ENCODE results near the gene SORL1.
A peak's percentile ranks its signal among the peaks of the same experiment; 100 is the strongest.

Gene SORL1

DNA sequence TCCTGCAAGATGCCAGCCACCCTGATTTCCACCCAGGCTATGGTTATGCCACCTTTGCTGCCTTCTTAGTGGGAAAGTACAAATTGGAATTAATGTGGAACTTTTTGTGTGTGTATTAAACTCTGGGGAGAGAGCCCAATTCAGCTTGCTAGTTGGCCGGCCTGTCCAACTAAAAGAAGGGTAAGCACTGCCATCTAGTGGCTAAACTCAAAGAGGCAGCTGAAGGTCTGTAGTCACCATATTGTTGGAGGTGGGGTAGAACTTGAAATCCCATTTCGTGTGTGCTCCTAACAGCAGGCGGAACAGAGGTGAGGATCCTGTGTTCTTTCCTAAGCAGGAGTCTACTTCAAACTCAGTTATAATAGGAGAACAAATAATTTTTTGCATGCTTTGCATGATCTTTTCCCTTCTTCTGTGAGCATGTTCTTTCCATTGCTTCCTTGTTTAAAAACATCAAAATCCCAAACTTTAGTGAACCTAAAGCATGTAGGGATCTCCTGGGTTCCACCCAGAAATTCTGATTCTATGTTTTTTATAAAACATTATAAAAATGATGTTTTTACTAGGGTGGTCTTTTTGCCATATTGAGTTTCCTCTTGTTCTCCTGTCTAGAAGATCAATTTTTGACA is 139.4 kb downstream of the SORL1 start:
- DNase-seq = peak; percentile 31

DNA sequence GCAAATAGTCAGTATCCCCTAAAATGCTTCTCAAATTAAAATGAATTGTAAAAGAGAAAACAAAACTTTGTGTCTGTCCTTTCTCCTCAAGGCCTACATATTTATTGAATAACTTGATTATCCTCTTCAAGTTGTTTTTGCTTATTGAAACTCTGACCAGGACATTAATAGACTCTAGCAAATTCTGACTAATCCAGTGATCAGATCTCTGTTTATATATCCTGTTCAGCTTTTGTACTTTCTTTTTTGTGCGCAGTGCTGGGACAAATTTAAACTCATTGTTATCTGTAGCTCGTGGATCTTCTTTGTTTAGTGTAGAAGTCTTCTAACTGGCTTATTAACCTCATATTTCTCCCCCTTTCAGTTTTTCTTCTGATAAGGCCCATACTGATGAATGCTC is 140.6 kb downstream of the SORL1 start:
- DNase-seq = no peak

DNA sequence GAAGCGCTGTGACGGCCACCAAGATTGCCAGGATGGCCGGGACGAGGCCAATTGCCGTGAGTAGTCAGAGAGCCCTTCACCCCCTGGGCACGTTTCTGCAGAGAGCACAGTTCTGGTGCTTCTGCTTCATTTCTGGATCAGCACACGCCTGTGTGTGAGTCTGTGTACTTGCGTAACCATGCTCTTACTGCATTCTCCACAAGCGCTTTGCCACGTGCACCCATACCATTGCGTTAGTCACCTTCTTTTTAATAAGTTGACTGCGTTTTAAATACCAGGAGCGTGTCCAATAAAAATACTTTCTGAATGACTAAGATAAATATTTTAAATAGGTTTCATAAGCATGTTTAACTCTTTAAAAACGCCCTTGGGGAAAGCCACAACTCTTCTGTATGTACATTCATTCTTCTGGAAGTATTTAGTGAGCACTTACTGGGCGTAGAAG is 143.6 kb downstream of the SORL1 start:
- no peak for DNase-seq

DNA sequence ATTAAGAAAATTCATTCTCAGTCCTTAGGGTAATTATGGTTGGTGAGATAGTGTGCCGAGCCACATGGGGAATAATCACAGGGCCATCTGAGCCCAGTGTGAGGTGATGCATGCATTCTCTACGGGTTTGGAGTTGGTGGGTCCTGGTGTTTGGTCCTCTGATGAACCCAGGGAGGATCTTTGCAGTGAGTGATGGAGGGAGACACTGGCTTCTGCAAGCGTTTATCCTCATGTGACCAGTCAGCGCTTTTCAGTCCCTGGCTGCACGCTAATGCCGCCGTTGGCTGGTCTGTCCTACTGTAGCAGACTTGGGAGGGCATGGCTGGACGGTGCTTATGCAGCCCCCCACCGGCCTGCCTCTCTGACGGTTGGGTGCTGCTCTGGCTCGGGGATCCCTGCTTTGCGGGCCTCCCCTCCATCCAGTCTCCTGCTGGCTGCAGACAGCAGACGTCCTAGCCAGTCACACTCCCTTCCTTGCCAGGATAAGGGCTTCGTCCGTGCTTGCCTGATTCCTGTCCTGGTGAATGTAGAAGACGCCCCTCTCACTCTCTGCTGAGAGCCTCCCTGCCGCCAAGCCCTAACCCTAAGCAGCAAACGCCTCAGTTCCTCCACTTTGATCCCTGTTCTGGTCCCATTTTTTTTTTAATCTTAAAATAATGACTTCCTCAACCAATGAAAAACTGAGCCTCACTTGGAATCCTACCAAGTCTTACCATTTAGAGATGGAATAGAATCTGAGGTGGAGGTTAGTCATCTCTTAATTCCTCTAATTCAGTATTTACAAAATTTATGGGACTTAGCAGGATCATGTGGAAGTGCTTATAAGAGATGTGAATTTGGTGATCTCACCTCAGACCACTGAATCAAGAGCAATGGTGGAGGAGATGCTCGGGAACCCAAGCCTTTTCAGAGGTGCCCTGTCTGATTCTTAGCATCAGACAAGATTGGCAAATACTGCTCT is 144.4 kb downstream of the SORL1 start:
- no peak for DNase-seq

DNA sequence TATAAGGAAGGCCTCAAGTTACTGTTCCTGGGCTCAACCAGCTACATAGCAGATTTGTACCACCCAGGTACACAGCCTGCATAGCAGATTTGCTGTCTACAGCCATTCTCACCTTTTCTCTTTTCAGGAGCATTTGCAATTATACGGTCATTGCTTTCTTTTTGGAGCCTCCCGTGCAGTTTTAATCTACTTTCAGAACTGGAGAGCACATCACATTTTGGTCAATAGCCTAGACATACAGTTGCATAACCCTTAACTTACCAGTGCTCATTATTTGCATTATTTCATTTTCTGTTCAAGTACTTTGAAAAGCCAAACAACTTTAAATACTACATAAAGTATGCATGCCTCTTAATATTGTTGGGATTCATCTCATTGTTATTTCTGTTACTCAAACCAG is 151.2 kb downstream of the SORL1 start:
- no peak for DNase-seq

DNA sequence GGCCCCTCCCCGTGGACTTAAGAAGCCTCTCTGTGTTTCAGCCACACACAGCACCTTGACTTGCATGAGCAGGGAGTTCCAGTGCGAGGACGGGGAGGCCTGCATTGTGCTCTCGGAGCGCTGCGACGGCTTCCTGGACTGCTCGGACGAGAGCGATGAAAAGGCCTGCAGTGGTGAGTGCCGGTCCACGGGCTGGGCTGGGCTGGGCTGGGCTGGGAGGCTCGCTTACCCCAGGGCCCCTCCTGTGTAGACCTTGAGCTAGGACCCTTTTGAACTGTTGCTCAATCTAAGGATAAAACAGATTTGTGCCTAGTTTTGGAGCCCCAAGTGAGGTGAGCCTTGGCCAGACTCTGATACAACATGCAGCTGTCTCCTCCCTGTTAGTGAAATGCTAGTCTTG is 152.0 kb downstream of the SORL1 start:
- no peak for DNase-seq

DNA sequence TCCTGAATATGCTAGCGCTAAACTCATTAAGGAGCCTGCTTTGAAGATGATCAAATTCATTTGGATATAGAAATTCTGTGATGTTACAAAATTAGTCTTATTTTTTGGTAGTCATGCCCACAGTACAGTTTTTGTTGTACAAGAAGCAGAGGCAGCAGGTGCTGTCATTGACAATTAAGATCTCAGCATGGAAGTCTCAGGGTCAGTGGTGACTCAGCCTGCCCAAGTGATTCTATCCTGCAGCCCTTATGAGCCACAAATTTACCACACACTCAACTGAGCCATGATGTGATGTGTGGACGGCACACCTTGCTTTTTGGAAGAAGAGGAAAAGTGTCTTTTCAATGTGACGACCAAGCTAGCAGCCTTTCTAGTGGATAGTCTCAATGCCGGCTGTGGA is 154.2 kb downstream of the SORL1 start:
- no peak for DNase-seq

DNA sequence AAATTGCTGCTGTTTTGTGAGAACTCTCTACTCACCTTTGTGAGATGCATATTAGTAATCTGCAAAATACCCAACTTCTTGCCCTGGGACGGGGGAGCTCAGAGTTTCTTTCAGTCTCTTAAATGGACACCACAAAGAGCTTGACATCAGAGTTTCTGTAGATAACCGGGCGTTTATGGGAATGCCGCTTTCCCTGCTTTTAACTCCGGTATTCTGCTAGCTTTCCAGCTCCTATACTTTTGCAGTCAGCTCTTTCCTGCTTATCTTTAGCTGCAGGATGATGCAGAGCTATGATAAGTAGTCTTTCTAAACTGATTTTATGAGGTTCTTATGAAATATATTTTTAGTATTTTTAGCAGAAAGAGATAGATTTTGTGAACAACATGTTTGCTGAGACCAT is 155.2 kb downstream of the SORL1 start:
- no peak for DNase-seq

DNA sequence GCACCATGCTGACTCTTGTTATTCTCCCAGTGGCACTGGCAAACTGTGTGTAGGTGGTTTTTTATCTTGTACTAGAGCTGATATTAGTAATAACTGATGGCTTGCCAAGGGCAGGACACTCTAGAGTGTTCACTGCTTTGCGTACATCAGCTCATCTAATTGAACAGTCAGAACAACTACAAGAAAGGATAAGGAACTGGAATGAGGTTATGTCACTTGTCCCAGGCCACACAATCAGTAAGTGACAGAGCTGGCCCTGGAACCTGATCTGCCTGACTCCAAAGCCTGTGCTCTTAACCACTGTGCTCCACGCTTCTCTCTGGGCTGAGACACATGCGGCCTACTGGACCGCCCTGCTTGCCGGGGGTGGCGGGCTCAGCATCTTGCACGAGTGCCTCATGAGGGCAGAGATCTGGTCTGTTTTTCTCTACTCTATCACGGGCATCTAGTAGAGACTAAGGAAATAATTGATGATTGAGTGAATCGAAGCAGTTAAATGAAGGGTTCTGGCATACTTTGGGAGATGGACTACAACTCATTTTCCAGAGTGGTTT is 156.5 kb downstream of the SORL1 start:
- no peak for DNase-seq

DNA sequence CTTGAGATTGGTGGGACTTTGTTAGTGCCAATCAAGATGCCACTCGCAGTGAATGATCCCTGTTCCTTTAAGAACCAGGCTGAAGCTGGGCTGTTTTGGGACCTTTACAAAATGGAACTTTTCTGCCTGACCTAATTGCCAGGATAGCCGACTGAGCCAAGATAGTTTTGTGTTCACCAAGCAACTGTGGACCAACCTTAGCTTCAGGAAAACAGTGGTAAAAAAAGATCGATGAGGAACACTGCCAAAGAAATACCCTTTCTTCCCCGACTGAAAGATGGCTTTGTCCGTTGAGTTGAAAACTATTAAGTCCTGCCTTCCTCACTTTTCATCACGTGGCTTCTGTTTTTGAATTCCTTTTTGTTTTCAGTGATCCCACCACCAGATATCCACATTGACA is 158.6 kb downstream of the SORL1 start:
- no peak for DNase-seq

DNA sequence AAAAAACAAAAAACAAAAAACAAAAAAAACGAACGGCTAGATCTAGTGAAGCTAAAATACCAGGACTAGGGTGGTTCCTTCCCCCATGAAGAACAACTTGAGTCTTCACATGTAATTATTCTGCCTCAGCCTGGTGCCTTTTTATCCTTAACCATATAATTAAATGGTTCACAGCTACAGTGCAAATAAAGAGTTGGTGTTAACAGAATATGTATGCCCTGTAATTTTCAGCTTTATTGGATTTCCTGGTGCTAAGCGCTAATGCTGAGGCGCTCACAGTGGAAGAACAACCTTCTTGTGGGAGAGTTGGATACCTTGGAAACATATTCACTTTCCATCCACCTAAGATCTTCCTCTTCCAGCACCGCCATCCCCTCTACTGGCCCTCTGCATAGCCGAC is 159.1 kb downstream of the SORL1 start:
- DNase-seq = no peak

DNA sequence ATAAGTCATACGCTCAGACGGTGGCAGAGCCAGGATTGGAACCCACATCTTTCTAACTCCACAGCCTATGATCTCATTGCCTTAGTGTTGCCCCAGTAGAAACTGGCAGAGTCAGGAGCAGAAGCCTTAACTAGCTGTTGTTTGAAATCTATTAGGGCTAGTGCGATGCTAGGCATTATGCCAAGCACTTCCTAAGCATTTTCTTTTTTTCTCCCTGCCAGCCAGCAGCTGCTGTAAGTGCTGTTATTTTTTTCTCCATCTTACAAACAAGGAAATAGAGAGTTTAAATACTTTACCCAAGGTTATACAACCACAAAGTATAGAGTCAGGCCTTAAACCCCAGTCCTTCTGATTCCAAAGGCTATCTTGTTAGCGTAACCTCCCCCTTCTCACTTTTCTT is 161.6 kb downstream of the SORL1 start:
- no peak for DNase-seq

DNA sequence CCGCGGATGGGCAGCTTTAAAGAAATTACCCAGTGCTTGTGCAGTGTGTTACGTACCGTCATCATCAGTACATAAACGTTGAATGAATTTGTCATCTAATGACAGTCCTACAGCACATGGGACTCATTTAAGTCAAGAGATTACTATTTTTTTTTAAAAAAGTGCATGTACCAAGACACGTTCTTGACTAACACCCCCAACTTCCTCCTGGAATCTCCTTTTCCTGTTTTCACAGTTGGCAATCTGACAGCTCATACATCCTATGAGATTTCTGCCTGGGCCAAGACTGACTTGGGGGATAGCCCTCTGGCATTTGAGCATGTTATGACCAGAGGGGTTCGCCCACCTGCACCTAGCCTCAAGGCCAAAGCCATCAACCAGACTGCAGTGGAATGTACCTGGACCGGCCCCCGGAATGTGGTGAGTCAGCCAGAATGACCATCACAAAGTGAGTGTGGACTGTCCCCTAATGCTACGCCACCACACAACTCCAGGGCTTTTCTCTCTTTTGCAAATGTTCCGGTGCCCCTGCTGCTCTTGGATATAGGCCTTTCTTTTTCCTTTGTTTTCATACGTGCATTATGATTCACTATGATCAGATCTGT is 162.6 kb downstream of the SORL1 start:
- no peak for DNase-seq

DNA sequence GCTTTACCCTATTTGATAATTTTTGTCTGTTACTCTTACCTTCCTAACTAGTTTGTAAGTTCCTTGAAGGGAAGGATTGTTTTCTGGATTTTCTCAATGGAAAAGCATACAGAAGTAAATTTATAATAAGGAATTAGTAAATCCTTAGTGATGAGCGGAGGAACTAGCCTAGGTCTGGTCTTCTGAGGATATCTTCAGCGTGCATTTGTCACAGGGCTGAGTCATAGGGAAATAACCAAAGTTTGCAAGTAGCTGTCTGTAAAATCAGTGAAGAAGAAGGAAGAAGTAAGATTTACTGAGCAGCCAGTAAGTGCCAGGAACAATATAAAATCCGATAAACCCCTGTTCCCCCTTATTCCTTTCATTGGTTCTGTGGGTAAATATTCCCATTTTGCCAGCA is 163.4 kb downstream of the SORL1 start:
- DNase-seq = no peak

DNA sequence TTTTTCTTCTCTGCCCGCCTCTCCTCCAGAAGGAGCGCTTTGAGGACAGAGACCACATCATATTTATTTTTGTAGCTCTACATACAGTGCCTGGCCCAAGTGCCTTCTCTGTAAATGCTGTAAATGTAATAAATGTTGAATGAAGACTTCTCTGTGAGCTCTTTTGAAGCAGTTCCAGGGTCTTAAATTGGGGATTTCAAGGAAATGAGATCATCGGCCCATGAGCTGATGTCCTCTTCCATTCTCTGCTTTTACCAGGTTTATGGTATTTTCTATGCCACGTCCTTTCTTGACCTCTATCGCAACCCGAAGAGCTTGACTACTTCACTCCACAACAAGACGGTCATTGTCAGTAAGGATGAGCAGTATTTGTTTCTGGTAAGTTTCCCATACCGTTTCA is 166.4 kb downstream of the SORL1 start:
- no peak for DNase-seq

DNA sequence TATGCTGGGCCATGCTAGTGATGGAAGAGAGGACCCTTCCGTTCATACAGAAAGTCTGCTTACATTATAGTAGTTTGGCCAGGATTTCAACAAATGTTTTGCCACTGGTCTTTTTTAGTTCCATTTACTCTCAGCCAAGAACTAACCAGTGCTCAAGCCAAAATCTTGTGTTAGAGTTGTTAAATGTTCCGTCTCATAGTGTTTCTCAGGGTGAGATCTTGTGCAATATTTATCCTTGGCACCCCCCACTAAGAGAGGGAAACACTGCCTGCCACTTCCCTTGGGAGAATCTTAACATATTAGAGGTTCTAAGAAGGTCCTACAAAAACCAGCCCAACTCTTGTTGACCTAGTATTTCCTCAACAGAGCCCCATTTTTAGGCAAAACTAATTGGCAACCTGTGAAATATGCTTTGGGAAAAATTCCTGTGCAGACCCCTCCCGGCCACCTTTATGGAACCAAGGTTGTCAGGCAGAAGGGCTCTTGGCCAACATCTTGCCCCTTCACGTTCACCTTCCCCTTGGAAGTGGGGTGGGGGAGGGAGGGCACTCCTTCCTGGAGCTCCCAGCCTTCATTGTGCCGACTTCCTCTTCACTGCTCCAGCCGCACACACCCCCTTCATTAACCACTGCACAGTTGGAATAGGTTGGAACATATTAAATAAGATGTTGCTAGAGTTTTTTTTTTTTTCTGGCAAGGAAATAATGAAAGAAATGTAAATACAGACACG is 173.8 kb downstream of the SORL1 start:
- no peak for DNase-seq

DNA sequence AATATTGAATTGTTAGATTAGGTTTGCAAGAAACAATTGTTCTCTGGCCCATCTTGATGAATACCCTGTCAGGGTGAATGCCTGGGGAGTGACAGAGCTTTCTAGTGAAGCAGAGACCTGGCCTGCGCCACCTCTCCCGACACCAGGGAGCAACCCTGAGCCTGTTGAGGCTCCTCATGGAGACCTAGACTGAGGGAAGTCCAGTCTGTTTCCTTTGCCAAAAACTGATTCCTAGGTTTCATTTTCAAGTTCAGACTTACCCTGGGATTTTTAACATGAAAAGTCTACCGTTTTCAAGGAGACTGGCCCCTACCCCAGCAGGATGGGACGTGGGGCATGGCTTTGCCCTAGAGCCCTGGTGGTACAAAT is 174.4 kb downstream of the SORL1 start:
- no peak for DNase-seq

DNA sequence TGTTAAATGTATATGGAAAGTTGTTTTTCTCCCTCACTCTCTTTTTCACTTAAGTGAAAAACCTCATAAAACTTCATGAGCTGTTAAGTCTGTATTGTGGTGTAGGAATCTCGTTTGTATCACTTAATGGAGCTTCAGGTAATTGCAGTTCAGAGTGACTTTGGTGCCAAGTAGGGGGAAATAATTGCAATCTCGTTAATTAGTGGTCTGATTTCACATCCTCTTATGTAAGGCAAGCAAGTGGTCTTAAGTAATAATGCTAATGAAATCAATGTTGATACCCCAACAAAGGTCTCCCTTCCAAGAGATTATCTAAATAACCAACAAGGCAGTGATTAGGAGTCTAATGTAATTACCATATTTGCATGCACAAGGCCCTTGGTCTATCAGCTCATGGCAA is 174.9 kb downstream of the SORL1 start:
- no peak for DNase-seq

DNA sequence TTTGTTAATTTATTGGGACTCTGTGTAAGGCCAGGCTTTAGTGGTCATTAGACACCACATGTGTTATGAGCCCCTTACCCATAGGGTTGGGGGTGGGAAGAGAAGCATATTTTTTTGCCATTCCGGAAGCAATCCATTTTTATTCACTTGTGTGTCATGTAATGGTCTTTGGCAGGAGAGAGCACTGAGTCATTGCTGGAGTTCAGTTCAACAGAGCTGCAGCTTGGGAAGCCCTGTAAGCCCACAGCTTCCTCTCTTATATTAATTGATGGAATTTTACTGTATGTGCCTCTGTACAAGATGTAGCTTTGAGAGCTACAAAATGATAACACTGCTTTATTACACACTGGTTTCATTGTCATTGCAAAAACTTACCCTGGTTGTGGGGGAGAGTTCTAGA is 177.9 kb downstream of the SORL1 start:
- DNase-seq = no peak

DNA sequence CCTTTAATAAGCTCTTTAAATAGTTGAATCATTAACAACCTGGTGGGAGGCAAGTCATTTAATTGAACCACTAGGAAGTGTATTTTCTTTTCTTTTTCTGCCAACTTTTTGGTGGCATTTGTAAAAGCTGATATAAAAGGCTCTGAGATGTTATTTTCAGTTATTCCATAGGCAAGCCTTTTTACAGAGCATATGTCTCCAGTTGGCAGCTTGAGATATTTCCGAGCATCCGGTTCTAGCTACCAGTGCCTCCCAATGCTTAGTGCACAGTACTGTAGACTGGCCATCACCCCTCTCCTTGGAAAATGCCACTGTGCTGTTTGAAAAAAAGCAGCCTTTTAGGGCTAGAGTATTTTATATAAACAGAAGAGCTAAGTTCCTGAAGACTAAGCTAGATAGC is 179.3 kb downstream of the SORL1 start:
- no peak for DNase-seq

DNA sequence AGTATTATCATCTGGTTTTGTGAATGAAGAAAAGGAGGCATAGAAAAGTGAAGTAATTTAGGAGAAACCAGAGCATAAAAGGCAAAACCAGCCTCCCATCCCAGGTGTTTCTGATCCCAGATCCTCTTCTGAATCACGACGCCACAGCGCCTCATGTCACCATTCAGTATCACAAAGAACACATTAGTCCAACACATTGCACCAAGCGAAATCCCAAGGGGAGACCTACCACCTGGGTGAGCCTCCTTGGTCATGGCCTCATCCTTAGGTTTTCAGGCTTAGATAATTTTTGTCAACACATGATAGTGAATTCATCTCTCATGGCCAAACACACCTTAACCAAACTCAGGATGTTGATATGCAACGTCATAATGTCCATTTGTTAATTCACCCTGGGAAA is 182.2 kb downstream of the SORL1 start:
- DNase-seq = no peak

DNA sequence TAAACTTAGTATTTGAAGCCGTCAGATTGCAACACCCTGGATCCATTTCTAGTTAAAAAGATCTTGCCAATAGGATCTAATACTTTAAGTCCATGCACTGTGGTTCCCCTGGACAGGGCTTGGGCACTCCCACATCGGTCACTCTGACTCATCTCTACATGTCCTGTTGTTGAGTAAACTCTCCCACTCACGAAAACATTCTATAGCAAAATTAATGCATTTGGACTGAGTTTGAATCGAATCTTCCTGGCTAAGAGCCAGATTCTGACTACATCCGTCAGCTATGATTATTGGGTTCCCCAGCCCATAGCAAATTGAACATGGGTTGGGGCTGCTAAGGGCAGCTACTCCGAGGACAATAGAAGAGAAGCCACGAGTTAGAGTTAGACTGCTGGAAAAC is 182.8 kb downstream of the SORL1 start:
- DNase-seq = no peak

All from stimulated activated naive CD4-positive, alpha-beta T cell treated with Interleukin-2 at 50 U/mL for 16 hours (primary cell).